ENCODE measurements around the gene CELA2A. TPM values are rescaled to one million over a fixed set of nuclear protein-coding genes. Genes with fewer than 3 reads are reported as not detected.

Gene CELA2A
- total and polyA plus RNA-seq, 4 donors = 0.11 to 1.5 (median 0.20) TPM; not detected in 1

GRCh38 chr1:15452866-15453571, 3.5 kb upstream of the CELA2A start:
- ATAC-seq (ENCODE audit: insufficient read depth, low FRiP score) (no peak), DNase-seq (peak in 1 of 3 donors; percentile 46)
- no peak for TF ChIP-seq CTCF (IDR thresholded peaks at IDR 0.05; ENCODE audit: control extremely low read depth, extremely low read depth)
- Histone ChIP-seq H3K9me3 (ENCODE audit: control insufficient read depth in 4 of 4, insufficient read depth in 3 of 4, low read length in 3 of 4) (peaks cover 0 to 1% (median 0%) of the 10 kb centered on the region in 4 donors), H3K27me3 (ENCODE audit: control insufficient read depth in 3 of 3, insufficient read depth in 3 of 3, low read length in 2 of 3) (no peaks in the 10 kb centered on the region), H3K36me3 (ENCODE audit: control insufficient read depth in 4 of 4, insufficient read depth in 4 of 4, low read length in 4 of 4) (no peaks in the 10 kb centered on the region), H3K4me3 (no peak overlapping the region), H3K9ac (ENCODE audit: insufficient read depth in 1 of 2, low read length in 2 of 2) (no peak overlapping the region), H3K4me1 (ENCODE audit: control insufficient read depth in 5 of 5, insufficient read depth in 5 of 5, low read length in 5 of 5) (no peaks in the 10 kb centered on the region), H3K27ac (ENCODE audit: low read depth in 1 of 2, low read length in 1 of 2) (no peak overlapping the region)
- WGBS, 2 donors = 80 to 88% methylated on average over 10 of the region's 10 CpGs

DNA sequence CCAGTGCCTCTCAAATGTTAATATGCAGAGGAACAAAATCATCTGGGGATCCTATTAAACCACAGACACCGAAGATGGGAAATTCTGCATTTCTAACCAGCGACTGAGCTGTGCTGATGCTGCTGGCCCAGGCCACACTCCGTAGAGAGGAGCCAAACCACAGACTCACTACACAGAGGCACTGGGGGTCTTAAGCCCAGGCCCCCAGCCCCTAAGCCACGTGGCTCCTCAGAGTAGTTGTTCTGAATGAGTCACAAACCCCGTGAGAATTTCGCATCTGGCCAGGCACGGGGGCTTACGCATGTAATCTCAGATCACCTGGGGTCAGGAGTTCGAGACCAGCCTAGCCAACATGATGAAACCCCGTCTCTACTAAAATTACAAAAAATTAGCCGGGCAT, 2.8 kb upstream of the CELA2A start:
- Histone ChIP-seq H3K27me3 (ENCODE audit: control insufficient read depth in 3 of 3, insufficient read depth in 3 of 3, low read length in 2 of 3) (no peaks in the 10 kb centered on the region), H3K4me1 (ENCODE audit: control insufficient read depth in 5 of 5, insufficient read depth in 5 of 5, low read length in 5 of 5) (no peaks in the 10 kb centered on the region), H3K27ac (ENCODE audit: low read depth in 1 of 2, low read length in 1 of 2) (no peak overlapping the region), H3K36me3 (ENCODE audit: control insufficient read depth in 4 of 4, insufficient read depth in 4 of 4, low read length in 4 of 4) (no peaks in the 10 kb centered on the region), H3K9me3 (ENCODE audit: control insufficient read depth in 4 of 4, insufficient read depth in 3 of 4, low read length in 3 of 4) (peaks cover 0 to 1% (median 0%) of the 10 kb centered on the region in 4 donors), H3K9ac (ENCODE audit: insufficient read depth in 1 of 2, low read length in 2 of 2) (no peak overlapping the region), H3K4me3 (no peak overlapping the region)
- DNase-seq (no peak), ATAC-seq (ENCODE audit: insufficient read depth, low FRiP score) (no peak)
- no peak for TF ChIP-seq CTCF (IDR thresholded peaks at IDR 0.05; ENCODE audit: control extremely low read depth, extremely low read depth)
- 84 to 87% methylated on average over 11 of the region's 11 CpGs for WGBS, 2 donors

DNA sequence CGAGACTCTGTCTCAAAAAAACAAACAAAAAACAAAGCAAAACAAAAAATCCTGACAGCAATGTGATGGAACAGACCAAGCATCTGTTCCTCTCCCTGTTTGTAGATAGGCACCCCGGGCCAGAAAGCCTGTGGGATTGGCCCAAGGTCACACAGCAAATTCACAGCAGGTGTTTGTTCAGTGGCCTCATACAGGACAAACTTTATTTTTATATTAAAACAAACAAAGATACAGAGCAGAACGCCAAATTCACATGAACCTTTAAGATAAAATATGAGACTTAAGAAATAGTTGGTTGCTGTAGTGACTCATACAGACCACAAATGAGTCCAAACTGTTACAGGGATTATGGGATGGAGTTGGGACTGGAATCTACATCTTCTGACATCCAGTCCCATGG, 2.3 kb upstream of the CELA2A start:
- no peaks in the 10 kb centered on the region for H3K4me1 ChIP-seq (ENCODE audit: control insufficient read depth in 5 of 5, insufficient read depth in 5 of 5, low read length in 5 of 5)
- DNase-seq (no peak), ATAC-seq (ENCODE audit: insufficient read depth, low FRiP score) (no peak)
- H3K9me3 ChIP-seq (ENCODE audit: control insufficient read depth in 4 of 4, insufficient read depth in 3 of 4, low read length in 3 of 4) = peaks cover 0 to 1% (median 0%) of the 10 kb centered on the region in 4 donors
- no peaks in the 10 kb centered on the region for H3K36me3 ChIP-seq (ENCODE audit: control insufficient read depth in 4 of 4, insufficient read depth in 4 of 4, low read length in 4 of 4)
- no peak for TF ChIP-seq CTCF (IDR thresholded peaks at IDR 0.05; ENCODE audit: control extremely low read depth, extremely low read depth)
- H3K4me3 ChIP-seq = no peak overlapping the region
- H3K27me3 ChIP-seq (ENCODE audit: control insufficient read depth in 3 of 3, insufficient read depth in 3 of 3, low read length in 2 of 3) = no peaks in the 10 kb centered on the region
- 66 to 92% methylated on average over 3 of the region's 3 CpGs for WGBS, 2 donors
- no peak overlapping the region for H3K9ac ChIP-seq (ENCODE audit: insufficient read depth in 1 of 2, low read length in 2 of 2)
- no peak overlapping the region for H3K27ac ChIP-seq (ENCODE audit: low read depth in 1 of 2, low read length in 1 of 2)

DNA sequence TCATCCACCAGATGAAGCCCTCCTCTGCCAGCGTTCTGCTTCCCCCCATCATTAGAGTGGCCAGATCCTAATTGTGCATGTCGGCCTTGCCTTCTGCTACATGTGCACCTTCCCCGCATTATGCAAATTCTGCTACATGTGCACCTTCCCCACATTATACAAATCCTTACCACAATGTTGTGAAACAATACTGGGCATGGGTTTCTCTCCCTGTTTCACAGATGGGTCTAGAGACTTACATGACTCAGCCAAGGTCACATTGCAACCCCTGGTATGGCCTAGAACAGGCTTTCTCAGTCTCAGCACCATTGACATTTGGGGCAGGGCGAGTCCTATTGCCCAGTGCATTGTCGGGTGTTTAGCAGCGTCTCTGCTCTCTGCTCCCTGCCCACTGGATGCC, 1.0 kb upstream of the CELA2A start:
- no peaks in the 10 kb centered on the region for H3K27me3 ChIP-seq (ENCODE audit: control insufficient read depth in 3 of 3, insufficient read depth in 3 of 3, low read length in 2 of 3)
- no peaks in the 10 kb centered on the region for H3K9me3 ChIP-seq (ENCODE audit: control insufficient read depth in 4 of 4, insufficient read depth in 3 of 4, low read length in 3 of 4)
- peaks cover 0 to 1% (median 0%) of the 10 kb centered on the region in 5 donors for H3K4me1 ChIP-seq (ENCODE audit: control insufficient read depth in 5 of 5, insufficient read depth in 5 of 5, low read length in 5 of 5)
- no peak overlapping the region for H3K4me3 ChIP-seq
- H3K9ac ChIP-seq (ENCODE audit: insufficient read depth in 1 of 2, low read length in 2 of 2) = no peak overlapping the region
- WGBS, 2 donors = 50 to 81% methylated on average over 4 to 6 of the region's 6 CpGs
- no peak for ATAC-seq (ENCODE audit: insufficient read depth, low FRiP score)
- H3K36me3 ChIP-seq (ENCODE audit: control insufficient read depth in 4 of 4, insufficient read depth in 4 of 4, low read length in 4 of 4) = no peaks in the 10 kb centered on the region
- H3K27ac ChIP-seq (ENCODE audit: low read depth in 1 of 2, low read length in 1 of 2) = no peak overlapping the region
- no peak for DNase-seq
- TF ChIP-seq CTCF (IDR thresholded peaks at IDR 0.05; ENCODE audit: control extremely low read depth, extremely low read depth) = no peak
